Activated naive CD4-positive, alpha-beta T cell treated with anti-CD3 and anti-CD28 coated beads, Interleukin-2, amount 50 U/mL, for 16 hours (primary cell): ENCODE results near the gene CSRP2.
A peak's percentile ranks its signal among the peaks of the same experiment; 100 is the strongest.

Experiments
- DNase-seq: peaks from one replicate; pipeline ENCODE4 v3.0.0-alpha.2; 2020

Gene CSRP2

GRCh38 chr12:76890151-76891143 is 11.6 kb upstream of the CSRP2 start:
- DNase-seq, result peak; percentile 73

GRCh38 chr12:76888775-76889174 is 10.0 kb upstream of the CSRP2 start:
- no peak for DNase-seq

- DNase-seq, result no peak
Observed at GRCh38 chr12:76883811-76884210, 5.0 kb upstream of the CSRP2 start.

- no peak for DNase-seq
Observed at GRCh38 chr12:76883151-76883550, 4.3 kb upstream of the CSRP2 start.

GRCh38 chr12:76882367-76882766 is 3.5 kb upstream of the CSRP2 start:
- no peak for DNase-seq

- no peak for DNase-seq
Observed at GRCh38 chr12:76881142-76881541, 2.3 kb upstream of the CSRP2 start.

GRCh38 chr12:76880519-76881023 is 1.8 kb upstream of the CSRP2 start:
- DNase-seq, result no peak

GRCh38 chr12:76879710-76880518 is 1.1 kb upstream of the CSRP2 start:
- no peak for DNase-seq

- peak; percentile 18 for DNase-seq
Observed at GRCh38 chr12:76878099-76878898, 520 bp downstream of the CSRP2 start.

GRCh38 chr12:76876696-76877229 is 2.1 kb downstream of the CSRP2 start:
- no peak for DNase-seq

- no peak for DNase-seq
Observed at GRCh38 chr12:76874491-76875190, 4.2 kb downstream of the CSRP2 start.

GRCh38 chr12:76874027-76874426 is 4.8 kb downstream of the CSRP2 start:
- no peak for DNase-seq

- no peak for DNase-seq
Observed at GRCh38 chr12:76872415-76872814, 6.4 kb downstream of the CSRP2 start.

- no peak for DNase-seq
Observed at GRCh38 chr12:76871742-76872141, 7.1 kb downstream of the CSRP2 start.

GRCh38 chr12:76871082-76871481 is 7.7 kb downstream of the CSRP2 start:
- no peak for DNase-seq

GRCh38 chr12:76866726-76867125 is 12.1 kb downstream of the CSRP2 start:
- no peak for DNase-seq

GRCh38 chr12:76866151-76866567 is 12.7 kb downstream of the CSRP2 start:
- no peak for DNase-seq

- no peak for DNase-seq
Observed at GRCh38 chr12:76864791-76865400, 13.9 kb downstream of the CSRP2 start.

GRCh38 chr12:76863837-76864236 is 15.0 kb downstream of the CSRP2 start:
- DNase-seq, result no peak

GRCh38 chr12:76863005-76863670 is 15.7 kb downstream of the CSRP2 start:
- DNase-seq, result no peak

- no peak for DNase-seq
Observed at GRCh38 chr12:76860256-76860655, 18.6 kb downstream of the CSRP2 start.
